Measurements from ENCODE around the gene ELMO1.

The ELMO1 gene

GRCh38 chr7:37037286-37037685 lies 411.4 kb downstream of the ELMO1 start:
- no peak for DNase-seq

- DNase-seq: no peak
Measured at GRCh38 chr7:37035631-37036030, 413.0 kb downstream of the ELMO1 start.

- no peak for DNase-seq
Measured at GRCh38 chr7:37033141-37033540, 415.5 kb downstream of the ELMO1 start.

GRCh38 chr7:37032258-37032601 lies 416.4 kb downstream of the ELMO1 start:
- no peak for DNase-seq

- DNase-seq: no peak
Measured at GRCh38 chr7:37031571-37032257, 416.9 kb downstream of the ELMO1 start.

GRCh38 chr7:37028909-37029440 lies 419.7 kb downstream of the ELMO1 start:
- DNase-seq: no peak

GRCh38 chr7:37027557-37028341 lies 420.9 kb downstream of the ELMO1 start:
- peak; percentile 38 for DNase-seq

GRCh38 chr7:37027104-37027503 lies 421.6 kb downstream of the ELMO1 start:
- DNase-seq: no peak

- no peak for DNase-seq
Measured at GRCh38 chr7:37018954-37019353, 429.7 kb downstream of the ELMO1 start.

GRCh38 chr7:37016064-37016878 lies 432.4 kb downstream of the ELMO1 start:
- no peak for DNase-seq

GRCh38 chr7:37015353-37016034 lies 433.2 kb downstream of the ELMO1 start:
- no peak for DNase-seq

- peak; percentile 48 for DNase-seq
Measured at GRCh38 chr7:37013771-37014170, 434.9 kb downstream of the ELMO1 start.

GRCh38 chr7:37011151-37011890 lies 437.3 kb downstream of the ELMO1 start:
- no peak for DNase-seq

- peak; percentile 26 for DNase-seq
Measured at GRCh38 chr7:37009125-37009675, 439.5 kb downstream of the ELMO1 start.

- DNase-seq: no peak
Measured at GRCh38 chr7:37007691-37008090, 441.0 kb downstream of the ELMO1 start.

- no peak for DNase-seq
Measured at GRCh38 chr7:37007268-37007667, 441.4 kb downstream of the ELMO1 start.

- DNase-seq: no peak
Measured at GRCh38 chr7:37006764-37007163, 441.9 kb downstream of the ELMO1 start.

GRCh38 chr7:37000511-37000910 lies 448.2 kb downstream of the ELMO1 start:
- DNase-seq: peak; percentile 38

- peak; percentile 82 for DNase-seq
Measured at GRCh38 chr7:36999626-37000485, 448.8 kb downstream of the ELMO1 start.

GRCh38 chr7:36995776-36996175 lies 452.9 kb downstream of the ELMO1 start:
- DNase-seq: no peak

All from NCI-H2171 (cell line).